HG02798 (cell line): ENCODE results near the gene PRR33.
"Not testable (repeated sequence)": the region's sequence is repeated elsewhere in the genome, so short reads cannot be mapped to it uniquely, and the experiment has no call there.

Experiments used
- ATAC-seq: cut with Tn5 transposase; IDR thresholded peaks from one replicate; pipeline ENCODE4 v1.9.1; 2021; ENCODE audit warnings: mild to moderate bottlenecking; ENCODE audit not compliant: unreplicated experiment, poor library complexity

PRR33 gene

GRCh38 chr11:1891831-1892115 is at the start of gene PRR33:
TSS of gene PRR33 (minus strand) at chr11:1891895. CDS start at chr11:1890584, 1,311 bp downstream.
- no peak for ATAC-seq

DNA sequence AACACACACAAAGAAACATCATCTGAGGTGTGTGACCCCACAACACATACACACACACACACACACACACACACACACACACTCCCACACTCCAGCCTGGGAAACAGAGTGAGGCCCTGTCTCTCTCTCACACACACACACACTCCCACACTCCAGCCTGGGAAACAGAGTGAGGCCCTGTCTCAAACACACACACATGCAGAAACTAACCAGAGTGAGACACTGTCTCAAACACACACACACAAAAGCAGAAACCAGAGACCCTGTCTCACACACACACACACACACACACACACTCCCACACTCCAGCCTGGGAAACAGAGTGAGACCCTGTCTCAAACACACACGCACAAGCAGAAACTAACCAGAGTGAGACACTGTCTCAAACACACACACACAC is 48.1 kb upstream of the PRR33 start:
- not testable (repeated sequence) for ATAC-seq

DNA sequence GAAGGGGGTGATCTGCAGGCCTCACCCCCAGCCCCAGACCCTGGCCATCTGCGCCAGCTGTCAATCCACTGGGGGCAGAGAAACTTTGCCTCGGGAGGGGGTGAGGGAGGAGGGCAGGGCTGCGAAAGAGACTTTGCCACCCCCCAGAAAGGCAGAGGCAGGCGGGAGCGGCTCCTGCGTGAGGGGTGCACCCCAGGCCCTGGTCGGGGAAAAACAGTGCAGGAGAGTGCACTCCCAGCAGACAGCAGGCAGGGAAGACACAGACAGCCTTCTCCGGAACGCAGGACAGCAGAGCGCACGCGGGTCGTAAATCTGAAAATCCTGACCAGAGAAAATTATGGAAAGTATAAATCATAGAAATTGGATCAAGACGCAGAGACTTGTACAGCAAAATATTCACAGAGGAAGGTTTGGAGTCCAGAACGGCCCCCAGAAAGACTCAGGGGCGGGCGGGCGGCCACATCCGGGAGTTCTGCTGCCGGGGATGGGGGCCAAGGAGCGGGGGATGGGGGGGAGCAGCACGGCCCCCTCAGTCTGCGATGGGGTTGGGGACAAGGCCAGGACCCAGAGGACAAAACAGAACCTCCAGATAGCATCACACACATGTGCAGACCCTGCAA is 47.4 kb upstream of the PRR33 start:
- no peak for ATAC-seq

- no peak for ATAC-seq
Measured at GRCh38 chr11:1938343-1939005, 46.8 kb upstream of the PRR33 start.

GRCh38 chr11:1937616-1938342 is 46.1 kb upstream of the PRR33 start:
- no peak for ATAC-seq

GRCh38 chr11:1936781-1937615 is 45.3 kb upstream of the PRR33 start:
- ATAC-seq: no peak

DNA sequence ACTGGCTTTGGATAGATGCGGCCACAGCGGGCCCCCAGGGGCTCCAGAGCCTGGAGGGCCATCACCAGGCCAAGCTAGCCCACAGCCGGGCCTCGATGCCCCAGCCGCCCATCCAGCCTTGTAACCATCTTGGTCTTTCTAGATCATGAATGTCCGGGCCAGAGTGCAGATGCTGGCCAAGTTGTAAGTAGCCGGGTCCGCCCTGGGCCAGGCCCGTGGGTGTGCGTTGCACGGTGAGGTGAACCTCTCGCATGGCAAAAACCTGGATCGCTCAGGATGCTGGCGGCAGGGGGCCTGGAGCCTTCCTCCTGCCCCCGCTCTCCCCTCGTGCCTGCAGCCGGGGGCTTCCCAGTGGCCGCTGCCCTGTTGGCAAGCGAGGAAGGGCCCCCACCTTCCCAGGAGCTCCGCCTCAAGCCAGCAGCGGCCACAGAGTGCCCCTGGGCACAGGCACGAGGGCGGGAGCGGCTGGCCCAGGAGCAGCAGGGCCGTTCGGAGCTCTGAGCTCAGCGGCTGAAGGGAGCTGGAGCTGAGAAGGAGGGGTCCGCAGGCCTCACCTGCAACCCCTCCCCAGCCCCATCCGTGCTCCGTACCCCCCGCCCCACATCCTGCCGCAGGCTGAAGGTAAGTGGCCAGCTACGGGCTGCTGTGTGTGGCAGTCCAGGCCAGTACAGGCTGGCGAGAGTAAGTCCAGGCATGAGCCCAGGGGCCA is 44.5 kb upstream of the PRR33 start:
- ATAC-seq: no peak

GRCh38 chr11:1935156-1936071 is 43.7 kb upstream of the PRR33 start:
- ATAC-seq: no peak

DNA sequence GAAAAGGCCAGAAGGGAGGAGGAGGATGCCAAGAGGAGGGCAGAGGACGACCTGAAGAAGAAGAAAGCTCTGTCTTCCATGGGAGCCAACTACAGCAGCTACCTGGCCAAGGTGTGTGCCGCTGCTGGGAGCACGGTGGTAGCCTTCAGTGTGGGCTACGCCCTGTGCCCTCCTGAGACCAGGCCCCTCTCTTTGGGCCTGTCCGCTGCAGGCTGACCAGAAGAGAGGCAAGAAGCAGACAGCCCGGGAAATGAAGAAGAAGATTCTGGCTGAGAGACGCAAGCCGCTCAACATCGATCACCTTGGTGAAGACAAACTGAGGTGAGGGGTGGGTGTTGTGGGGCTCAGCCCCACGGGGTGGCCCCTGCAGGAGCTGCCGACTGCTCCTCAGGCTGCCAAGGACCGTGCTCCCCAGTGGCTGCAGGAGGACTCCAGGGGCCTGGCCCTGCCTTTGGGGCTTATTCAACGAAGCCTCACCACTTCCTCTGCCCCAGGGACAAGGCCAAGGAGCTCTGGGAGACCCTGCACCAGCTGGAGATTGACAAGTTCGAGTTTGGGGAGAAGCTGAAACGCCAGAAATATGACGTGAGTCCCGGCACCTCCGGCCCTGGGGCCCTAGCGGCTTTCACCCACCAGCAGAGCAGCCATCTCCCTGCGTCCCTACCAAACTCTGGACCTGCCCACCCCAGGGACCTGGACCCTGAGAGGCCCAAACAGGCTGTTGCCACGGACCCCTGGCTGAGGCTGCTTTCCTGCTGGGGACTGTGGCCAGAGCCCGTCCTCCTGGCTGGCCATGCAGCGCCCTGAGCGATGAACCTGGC is 42.9 kb upstream of the PRR33 start:
- no peak for ATAC-seq

- ATAC-seq: no peak
Measured at GRCh38 chr11:1933416-1934334, 42.0 kb upstream of the PRR33 start.

- no peak for ATAC-seq
Measured at GRCh38 chr11:1932681-1933080, 41.0 kb upstream of the PRR33 start.

DNA sequence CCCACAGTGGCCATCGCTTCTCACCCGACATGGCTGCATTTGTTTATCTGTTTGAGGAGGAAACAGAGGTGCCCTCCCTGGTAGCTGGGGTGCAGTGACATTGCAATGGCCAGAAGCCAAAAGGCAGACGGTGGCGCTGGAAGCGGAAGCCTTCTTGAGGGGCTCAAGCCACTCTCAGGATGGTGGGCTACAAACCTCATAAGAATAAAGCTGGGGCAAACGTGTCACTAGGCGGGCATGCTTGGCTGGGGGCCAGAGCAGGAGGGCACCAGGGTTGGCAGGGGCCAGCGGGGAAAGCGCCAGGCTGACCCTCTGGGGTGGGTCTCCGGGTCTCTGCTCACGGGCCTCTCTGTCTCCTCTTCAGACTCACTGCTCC is 40.4 kb upstream of the PRR33 start:
- no peak for ATAC-seq

DNA sequence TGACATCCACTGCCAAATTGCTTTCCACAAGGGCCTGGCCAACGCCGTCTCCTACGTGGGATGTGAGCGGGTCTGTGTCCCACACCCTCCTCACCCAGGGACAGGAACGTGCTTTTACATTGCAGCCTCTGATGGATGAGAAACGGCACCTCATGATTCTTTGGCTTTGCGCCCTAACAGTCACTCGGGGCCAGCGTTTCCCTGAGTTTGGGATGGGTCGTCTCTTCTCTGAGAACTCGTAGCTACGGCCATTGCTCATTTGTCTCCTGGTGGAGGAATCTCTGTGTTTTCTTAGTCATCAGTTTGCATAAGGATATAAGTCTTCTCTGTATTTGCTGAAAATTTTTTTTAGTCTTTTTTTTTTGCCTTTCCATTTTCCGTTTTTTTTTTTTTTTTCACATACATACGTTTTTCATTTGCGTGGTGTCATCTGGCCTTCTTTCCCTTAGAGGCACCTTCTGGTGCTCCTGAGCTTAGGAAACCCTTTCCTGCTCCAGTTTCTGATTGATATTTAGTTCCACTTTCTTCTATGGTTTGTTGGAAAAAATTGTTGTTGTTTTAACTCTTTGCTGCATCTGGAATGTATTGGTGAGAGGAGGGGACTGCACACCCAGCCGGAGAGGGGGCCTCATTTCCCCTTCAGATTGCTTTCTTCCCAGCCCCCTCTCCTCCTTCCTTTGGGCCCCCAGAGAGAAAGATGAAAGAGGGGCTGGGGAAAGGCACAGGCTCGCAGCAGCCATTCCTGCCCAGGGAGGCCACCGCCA is 39.8 kb upstream of the PRR33 start:
- ATAC-seq: no peak

- no peak for ATAC-seq
Measured at GRCh38 chr11:1930462-1930830, 38.8 kb upstream of the PRR33 start.

GRCh38 chr11:1929621-1930461 is 38.1 kb upstream of the PRR33 start:
- ATAC-seq: no peak
